NCI-H510A (cell line): ENCODE measurements around the gene SENP1.

Experiments
- DNase-seq: peaks from one replicate; lab custom pipeline; 2025; lab: John Stamatoyannopoulos, UW

Gene SENP1

GRCh38 chr12:48017921-48018617 lies 87.8 kb downstream of the SENP1 start:
- no peak for DNase-seq

DNA sequence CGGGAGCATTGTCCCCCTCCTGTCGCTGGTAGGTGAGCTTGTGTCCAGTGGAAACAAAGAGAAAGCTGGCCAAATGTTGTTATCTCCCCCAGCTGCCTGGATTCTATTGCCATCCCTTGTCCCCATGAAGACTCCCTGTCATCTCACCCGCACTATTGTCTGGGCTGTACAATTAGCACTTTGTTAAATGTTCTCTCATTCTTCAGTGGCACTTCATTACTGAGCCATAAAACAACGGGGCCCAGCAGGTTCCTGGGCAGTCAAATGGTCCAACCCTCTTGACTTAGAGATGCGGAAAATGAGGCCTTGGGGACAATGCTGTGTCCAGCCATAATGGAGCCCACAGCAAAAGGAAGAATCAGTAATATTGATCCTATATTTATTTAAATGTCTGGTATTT lies 88.4 kb downstream of the SENP1 start:
- no peak for DNase-seq

DNA sequence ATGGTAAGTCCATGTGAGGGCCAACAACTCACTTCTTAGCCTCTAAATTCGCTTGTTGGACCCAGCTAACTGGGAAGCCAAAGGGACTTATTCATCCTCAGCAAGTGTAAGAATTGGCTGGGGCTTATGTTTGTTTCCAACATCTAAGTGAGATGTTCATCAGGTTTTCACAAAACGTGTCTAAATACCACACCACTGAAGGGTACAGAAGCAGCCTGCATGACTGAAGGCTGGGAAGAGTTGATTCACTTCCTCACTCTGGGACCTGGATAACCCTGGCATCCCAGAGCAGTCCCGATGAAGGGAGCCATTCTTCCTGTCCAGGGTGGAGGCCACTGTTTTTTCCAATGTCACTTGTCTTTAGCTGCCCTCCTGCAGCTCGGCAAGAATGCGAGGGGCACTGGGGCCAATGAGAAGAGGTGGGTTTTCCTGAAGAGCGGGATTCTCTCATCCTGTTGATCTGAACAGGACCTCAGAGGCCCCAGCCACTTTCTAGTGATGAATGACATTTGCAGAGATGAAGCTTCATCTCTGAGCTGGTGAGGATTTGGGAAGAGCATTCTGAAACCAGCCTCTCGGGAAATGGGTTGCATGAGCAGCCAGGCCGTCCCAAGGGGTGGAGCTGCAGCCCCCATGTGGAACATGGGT lies 89.4 kb downstream of the SENP1 start:
- no peak for DNase-seq

DNA sequence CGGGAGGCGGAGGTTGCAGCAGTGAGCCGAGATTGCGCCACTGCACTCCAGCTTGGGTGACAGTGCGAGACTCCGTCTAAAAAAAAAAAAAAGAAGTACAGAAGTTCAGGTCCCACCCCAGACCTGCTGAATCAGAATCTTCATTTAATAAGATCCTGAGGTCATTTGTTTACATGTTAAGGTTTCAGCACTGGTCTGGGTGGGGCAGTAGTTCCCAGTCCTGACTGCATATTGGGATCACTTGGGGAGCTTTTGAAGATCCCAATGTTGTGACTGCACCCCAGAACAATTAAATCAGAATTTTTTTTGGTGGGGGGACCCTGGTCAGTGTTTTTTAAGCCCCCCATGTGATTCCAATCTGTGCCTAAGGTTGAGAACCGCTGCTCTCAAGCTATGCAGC lies 89.9 kb downstream of the SENP1 start:
- DNase-seq: no peak

GRCh38 chr12:48015129-48015528 lies 90.8 kb downstream of the SENP1 start:
- no peak for DNase-seq

DNA sequence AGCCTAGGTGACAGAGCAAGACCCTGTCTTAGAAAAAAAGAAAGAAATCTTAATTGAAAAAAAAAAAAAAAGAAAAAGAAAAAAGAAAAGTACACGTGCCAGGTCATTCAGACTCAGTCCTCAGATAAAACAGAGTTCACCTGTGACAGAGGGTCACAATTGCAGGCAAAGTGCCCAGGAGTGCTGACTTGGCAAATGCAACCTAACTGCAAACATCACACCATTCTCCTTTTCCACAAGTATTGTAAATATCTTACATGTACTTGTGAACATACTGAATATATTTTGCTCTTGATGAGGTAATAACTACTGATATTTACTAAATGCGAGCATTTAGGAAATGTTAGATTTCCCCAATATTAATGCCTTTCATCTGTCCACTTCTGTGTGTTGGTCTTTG lies 92.6 kb downstream of the SENP1 start:
- no peak for DNase-seq

- no peak for DNase-seq
These were observed 93.8 kb downstream of the SENP1 start for GRCh38 chr12:48012070-48012469.

DNA sequence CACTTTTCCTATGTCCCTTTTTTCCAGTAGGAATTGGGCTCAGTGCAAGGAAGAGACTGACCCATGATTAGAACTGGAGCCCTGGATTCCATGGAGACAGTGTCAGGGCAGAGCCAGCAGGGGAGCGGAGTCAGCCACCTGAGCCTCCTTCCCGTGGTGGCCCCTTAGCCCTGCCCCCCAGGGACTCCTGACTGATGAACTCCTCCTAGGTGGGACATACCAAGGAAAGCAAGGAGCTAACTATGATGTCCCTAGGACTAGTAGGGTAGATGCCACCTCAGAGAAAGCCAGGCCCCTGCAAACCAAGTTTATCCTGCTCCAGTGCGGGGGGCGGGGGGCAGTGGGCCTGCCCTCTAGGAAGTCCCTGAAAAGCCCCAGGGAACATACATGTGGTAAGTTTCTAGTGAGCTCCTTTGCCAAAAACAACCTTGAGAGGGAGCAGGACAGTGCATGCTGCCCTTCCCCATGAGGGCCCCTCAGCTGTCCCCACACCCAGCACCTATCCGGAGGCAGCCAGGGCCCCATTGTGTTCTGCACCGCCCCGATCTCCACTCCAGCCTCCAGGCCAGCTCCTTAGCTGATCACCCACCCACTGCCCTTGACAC lies 95.4 kb downstream of the SENP1 start:
- no peak for DNase-seq

DNA sequence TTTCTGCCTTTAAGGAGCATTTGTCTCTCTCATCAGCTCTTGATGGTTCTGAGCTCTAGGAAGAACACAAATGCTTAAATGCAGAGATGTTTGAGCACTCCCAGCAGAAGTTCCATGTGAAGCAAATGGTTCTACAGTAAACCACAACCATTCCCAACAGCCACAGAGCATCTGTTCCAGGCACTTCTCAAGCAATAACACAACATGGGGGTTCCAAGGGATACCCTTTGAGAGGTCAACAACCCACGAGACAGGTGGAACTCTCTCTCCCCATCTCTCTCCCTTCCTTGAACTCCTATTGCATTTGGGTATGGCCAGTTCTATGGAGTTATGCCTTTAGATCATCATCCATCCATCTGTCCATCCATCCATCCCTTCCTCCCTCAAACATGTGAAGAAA lies 96.4 kb downstream of the SENP1 start:
- no peak for DNase-seq

DNA sequence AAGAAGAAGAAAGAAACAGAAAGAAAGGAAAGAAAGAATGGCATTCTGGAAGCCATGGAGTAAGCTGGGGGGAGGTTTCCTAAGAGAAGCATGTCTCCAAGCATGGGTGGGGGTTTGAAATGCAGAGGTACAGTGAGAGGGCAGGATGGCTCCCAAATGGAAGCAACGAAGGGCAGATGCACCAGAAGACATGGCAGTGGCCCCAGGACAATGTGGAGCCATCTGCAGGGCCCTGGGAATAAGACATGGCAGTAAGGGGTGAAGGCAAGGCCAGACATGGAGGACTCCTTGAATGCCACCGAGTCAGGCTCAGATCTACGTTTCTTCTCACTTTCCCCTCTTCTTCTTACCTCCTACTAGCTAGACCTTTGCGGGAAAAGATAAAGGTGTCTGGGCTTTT lies 96.9 kb downstream of the SENP1 start:
- DNase-seq: no peak

DNA sequence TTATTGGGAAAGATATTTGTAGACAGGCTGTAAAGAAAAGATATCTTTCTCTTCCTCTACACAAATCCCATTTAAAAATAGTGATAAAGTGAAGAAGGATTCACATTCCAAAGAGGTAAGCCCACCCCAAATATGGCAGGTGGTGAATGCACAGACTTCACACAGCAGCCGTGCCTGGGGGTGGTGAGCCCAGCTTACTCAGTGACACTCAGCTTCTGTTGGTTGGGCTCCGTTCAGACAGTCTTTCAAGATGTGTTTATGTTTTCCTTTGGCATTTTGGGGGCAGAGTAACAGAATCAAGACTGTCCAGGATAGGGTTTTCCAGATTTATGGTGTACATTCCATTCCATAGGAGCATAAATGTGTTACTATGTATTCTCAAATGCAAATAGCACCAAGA lies 97.5 kb downstream of the SENP1 start:
- DNase-seq: no peak

DNA sequence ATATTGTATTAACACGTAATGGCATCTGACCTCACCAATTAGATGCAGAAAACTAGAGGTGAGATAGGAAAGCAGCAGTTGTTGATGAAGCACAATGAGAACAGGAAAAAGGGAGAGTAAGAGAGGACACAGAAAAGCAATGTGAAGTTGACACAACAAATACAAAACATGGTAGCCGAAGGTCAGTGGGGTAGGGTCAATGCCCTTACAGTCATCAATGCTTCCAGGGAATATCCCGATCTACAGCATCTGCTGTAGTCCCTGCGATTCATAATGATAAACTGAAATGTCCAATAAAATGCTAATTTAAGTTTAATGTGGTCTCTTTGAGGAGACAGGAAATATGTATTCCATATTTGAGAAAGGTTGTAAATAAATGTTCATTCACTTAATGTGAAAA lies 98.7 kb downstream of the SENP1 start:
- DNase-seq: no peak

DNA sequence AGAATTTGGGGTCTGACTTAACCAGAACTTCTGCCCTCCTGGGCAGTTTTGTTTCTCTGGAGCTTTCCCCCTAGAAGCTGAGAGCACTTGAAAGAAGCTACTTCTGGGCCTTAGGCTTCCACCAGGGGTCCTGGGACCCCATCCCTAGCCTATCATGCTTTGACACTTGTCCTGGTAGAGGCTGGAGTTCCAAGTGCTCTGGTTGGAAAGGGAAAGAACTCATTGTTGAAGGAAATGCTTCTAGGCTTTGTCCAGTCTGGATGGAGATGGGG lies 100.2 kb downstream of the SENP1 start:
- no peak for DNase-seq

DNA sequence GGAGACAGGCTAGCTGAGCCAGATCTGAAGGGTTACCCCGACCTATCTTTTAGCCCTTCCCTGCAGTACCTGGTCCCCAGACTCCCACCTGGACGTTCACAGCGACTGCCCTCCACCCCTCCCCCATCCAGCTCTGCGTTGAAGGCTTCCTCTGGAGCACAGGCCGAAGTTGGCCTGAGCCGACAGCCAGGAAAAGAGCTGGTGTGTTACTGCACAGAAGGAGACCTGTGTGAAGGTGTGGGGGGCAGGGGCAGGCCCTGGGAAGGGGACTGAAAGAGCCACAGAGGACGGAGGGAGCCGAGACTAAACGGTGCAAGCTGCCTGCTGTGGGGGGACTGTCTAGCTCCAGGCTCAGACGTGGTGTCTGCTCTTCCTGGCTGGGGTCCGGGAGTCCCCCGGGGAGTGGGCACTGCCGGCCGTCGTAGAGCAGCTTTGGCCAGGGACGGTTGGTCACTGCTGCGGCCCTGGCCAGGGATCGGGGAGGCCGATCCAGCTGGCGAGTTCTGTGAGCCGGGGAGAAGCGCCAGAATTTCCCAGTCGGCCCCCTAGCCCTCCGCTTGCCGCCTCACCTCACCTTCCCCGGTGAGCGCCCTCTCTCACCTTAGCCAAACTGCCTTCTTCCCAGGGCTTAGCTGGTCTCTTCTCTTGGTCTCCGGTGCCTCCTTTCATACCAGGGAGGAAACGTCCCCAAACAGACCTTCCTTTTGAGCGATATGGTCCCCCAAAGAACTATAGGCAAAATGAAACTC lies 100.7 kb downstream of the SENP1 start:
- no peak for DNase-seq

DNA sequence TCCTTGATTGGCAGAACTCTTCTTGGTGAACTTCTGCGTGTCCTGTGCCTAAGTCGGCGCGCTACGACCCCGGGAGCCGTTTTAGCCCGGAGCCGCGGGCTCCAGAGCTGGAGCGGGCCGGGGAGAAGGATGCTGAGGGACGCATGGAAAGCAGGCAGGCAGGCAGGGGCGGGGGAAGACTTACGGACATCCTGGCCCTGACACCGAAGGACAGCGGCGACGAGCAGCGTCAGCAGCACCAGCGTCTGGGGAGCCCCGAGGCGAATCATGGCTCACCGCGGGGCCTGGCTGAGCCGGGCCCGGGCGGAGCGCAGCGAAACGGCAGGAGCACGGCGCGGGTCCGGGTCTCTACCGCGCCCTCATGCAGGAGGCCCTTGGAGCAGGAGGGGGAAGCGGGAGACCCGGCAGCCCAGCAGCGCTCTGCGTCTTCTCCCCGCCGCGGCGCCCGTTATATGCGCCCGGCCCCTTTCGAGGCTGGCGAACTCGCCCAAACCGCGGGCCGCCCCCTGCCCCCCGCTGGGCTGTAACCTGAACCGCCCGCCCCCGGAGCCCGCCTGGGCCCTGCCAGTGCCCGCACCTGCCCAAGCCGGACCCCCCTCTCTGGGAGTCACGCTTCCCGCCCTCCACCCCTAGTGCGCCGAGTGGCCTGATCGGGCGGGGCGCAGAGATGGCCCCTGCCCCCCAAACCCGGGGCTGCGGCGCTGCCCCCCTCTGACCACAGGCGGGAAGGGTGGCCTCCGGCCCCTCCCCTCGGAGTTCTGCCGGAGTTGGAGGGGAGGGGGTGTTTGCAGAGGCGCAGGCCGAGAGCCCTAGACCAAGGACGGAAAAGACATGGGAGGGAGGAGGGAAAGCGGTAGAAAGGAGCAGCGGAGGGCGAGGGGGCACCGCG lies 101.6 kb downstream of the SENP1 start, which contains the start of gene COL2A1:
Gene COL2A1, minus strand, starts transcription at position 424 of the 889 bp plus-strand sequence. Its CDS starts 155 bp downstream, at position 269.
- no peak for DNase-seq

GRCh38 chr12:48003226-48004052 lies 102.4 kb downstream of the SENP1 start:
- DNase-seq: no peak

GRCh38 chr12:48002773-48003218 lies 103.1 kb downstream of the SENP1 start:
- peak; percentile 10 for DNase-seq

- no peak for DNase-seq
These were observed 103.5 kb downstream of the SENP1 start for GRCh38 chr12:48002414-48002730.

DNA sequence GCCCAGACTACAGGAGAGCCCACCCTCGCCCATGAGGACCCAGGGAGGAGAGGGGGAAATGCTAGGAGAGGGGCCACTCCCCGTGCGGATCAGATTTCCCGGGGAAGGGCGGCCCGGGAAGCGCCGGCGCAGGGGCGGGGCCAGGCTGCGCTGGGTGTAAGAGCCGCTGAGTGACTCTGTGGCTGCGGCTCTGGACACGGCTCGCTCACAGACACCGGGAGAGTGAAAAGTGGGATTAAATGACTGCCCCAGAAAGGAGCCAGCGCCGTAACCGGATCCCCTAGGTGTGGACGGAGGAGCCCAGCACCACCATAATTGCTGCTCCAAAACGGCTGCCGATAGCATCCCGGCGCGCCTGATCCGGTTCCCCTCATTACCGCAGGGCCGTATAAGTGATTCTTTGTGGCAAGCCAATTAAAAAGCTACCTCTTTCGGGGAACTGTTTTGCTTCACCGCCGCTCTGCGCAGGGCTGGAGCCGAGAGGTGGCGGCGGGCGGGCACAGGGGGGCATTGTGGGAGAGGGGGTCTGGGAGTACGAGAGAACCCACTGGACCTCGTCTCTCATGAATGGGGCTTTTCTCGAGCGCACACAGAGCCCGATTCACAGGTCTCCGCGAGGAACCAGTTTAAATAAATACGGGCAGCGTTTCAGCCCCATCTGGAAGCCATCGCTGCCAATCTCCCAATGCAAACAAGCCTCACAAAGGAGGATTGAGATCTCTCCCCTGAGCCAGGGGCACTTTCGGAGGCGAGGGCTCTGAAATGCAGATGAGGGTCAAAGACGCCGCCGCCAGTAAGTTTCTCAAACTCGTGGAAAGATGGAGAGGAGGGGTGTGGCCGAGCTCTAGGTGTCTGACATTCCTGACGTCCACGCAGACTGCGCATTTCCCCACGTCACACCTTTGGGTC lies 104.1 kb downstream of the SENP1 start:
- DNase-seq: peak; percentile 13

DNA sequence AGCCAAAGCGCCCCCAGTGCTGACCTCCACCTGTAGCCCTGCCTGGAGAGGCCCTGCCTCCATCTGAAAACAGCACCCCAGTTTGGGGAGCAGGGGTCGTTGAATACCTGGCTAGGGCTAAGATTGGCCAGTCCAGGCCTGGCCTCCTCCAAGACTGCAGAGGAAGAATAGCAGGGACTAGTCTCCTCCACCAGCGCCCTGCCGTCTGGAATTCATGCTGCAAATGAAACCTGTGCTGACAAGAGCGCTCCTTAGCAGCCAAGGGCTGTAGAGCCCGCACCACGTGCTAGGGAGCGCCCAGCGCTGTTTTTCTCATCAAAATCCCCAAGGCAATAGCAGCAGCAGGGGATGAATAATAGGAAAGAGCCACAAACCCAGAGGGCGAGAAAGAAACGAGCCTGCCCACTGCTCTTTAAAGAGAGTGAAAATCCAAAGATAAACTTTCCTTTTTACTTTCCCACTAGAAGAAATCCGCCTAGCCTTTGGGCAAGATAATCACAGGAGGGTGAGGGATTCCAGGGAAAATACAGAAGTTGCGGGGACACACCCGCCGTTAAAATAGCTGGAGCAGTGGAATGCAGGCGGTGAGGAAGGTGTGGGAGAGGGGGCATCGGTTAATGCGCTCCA lies 104.9 kb downstream of the SENP1 start:
- no peak for DNase-seq
